Psoas muscle (tissue), 8 donors: ENCODE measurements around the gene YPEL2. TPM values are rescaled to one million over a fixed set of nuclear protein-coding genes. Genes with fewer than 3 reads are reported as not detected.

ENCODE experiments used
- ATAC-seq, 4 donors: fragments of 200-7000 bp; cut with Tn5 transposase; one replicate each; pipeline ENCODE4 v1.9.1; 2020; ENCODE audit warnings: moderate library complexity in 3 of 4, mild to moderate bottlenecking in 2 of 4
- DNase-seq, 2 donors: peaks; one replicate each; pipeline ENCODE4 v3.0.0-alpha.2; 2020
- H3K27ac ChIP-seq: fragments of 200-600 bp; one replicate; pipeline ENCODE4 v1.8.0; 2022
- H3K27me3 ChIP-seq, 3 donors: fragments of 200-600 bp in 1 of 3; one replicate each; pipeline versions ENCODE4 v1.6.1 to v1.8.0; 2013 to 2022; ENCODE audit warnings: low read length in 2 of 3, mild to moderate bottlenecking in 2 of 3, moderate library complexity in 1 of 3; ENCODE audit not compliant: insufficient read depth in 3 of 3
- H3K36me3 ChIP-seq, 2 donors: fragments of 200-600 bp in 1 of 2; one replicate each; pipeline versions ENCODE4 v1.6.1 to v1.8.0; 2013 to 2022; ENCODE audit warnings: low read depth in 1 of 2, mild to moderate bottlenecking in 1 of 2, moderate library complexity in 1 of 2; ENCODE audit not compliant: insufficient read depth in 1 of 2
- H3K4me1 ChIP-seq: fragments of 200-600 bp; one replicate; pipeline ENCODE4 v1.8.0; 2022
- H3K4me3 ChIP-seq: fragments of 200-600 bp; one replicate; pipeline ENCODE4 v1.8.0; 2022; ENCODE audit warnings: mild to moderate bottlenecking
- H3K9me3 ChIP-seq: fragments of 200-600 bp; one replicate; pipeline ENCODE4 v1.8.0; 2022
- CTCF ChIP-seq: fragments of 200-600 bp; IDR thresholded peaks from one replicate; pipeline ENCODE4 v1.8.0; 2022; ENCODE audit warnings: antibody characterized with exemption
- WGBS, 3 donors: extraction: QIAGEN DNeasy Blood & Tissue Kit; methylation state at CpG; one replicate each; pipeline versions ENCODE4 v1.1.6 to v1.1.7; 2013; 5-methylcytosine and 5-hydroxymethylcytosine counted together
- intact Hi-C, 2 donors: fragments of 100-400 bp; cut with DNase I; formaldehyde crosslinking; loops; one replicate each; pipeline versions ENCODE4 v1.11.0 to v1.14.2; 2022
- polyA plus RNA-seq, 3 donors: library from polyadenylated mRNA; stranded (reverse); fragments of 200-250 nt; gene quantifications; one replicate each; pipeline ENCODE4 v1.2.3, GENCODE V29; 2013
- total RNA-seq, 4 donors: library from RNA; stranded (reverse); fragmentation: NEBNext Ultra II Directional in 2 of 4; extraction: Animal tissue kit (Norgen Biotek cat#: 25700) in 2 of 4; gene quantifications; one replicate each; pipeline versions ENCODE4 v1.2.1 to v1.2.4, GENCODE V29; 2021 to 2023
- donor health status: healthy with polysubstance abuse.
- donor health status: DM: no; HTN: no; CAD: no; lungs with moderate emphysema.
- donor health status: Bipolar disorder and iron deficiency.
- donor health status: healthy.
- donor health status: DM: yes; HTN: yes; CAD: no.
- donor health status: DM: no; HTN: no; CAD: no.
- donor health status: DM: no; HTN: no; CAD: no.
- donor health status: DM: yes; HTN: yes; CAD: no.

The YPEL2 gene
- total and polyA plus RNA-seq, 7 donors: 1.9 to 47.8 (median 19.9) TPM

GRCh38 chr17:59428916-59429485 is 97.5 kb downstream of the YPEL2 start:
- 30 to 40% (median 39%) methylated on average over 6 of the region's 6 CpGs for WGBS, 3 donors
- Histone ChIP-seq H3K36me3 (no peaks in the 10 kb centered on the region), H3K9me3 (no peaks in the 10 kb centered on the region), H3K4me3 (no peak overlapping the region), H3K4me1 (peaks cover 65% of the 10 kb centered on the region), H3K27me3 (no peaks in the 10 kb centered on the region), H3K27ac (peak overlapping the region; percentile 96)
- DNase-seq (no peak), ATAC-seq (no peak)
- intact Hi-C loops: loop anchor here in 1 of 2 donors (5.0 kb wide), 1 partner anchor 57 kb away; no protein-coding TSS in a partner anchor
- no peak for TF ChIP-seq CTCF

GRCh38 chr17:59431601-59432000 is 100.1 kb downstream of the YPEL2 start:
- DNase-seq (no peak), ATAC-seq (no peak)
- no peak for TF ChIP-seq CTCF
- intact Hi-C loops: no loop called here
- Histone ChIP-seq H3K4me3 (no peak overlapping the region), H3K36me3 (no peaks in the 10 kb centered on the region), H3K27me3 (no peaks in the 10 kb centered on the region), H3K9me3 (no peaks in the 10 kb centered on the region), H3K4me1 (peaks cover 46% of the 10 kb centered on the region), H3K27ac (peak overlapping the region; percentile 16)

GRCh38 chr17:59432657-59433056 is 101.2 kb downstream of the YPEL2 start:
- H3K4me1 ChIP-seq: peaks cover 44% of the 10 kb centered on the region
- no peak overlapping the region for H3K27ac ChIP-seq
- H3K9me3 ChIP-seq: no peaks in the 10 kb centered on the region
- TF ChIP-seq CTCF: no peak
- 70 to 83% (median 73%) methylated on average over 1 of the region's 1 CpG for WGBS, 3 donors
- intact Hi-C loops: no loop called here
- no peak overlapping the region for H3K4me3 ChIP-seq
- no peaks in the 10 kb centered on the region for H3K36me3 ChIP-seq
- H3K27me3 ChIP-seq: no peaks in the 10 kb centered on the region
- DNase-seq (no peak), ATAC-seq (no peak)

GRCh38 chr17:59433586-59433985 is 102.1 kb downstream of the YPEL2 start:
- DNase-seq (no peak), ATAC-seq (no peak)
- Histone ChIP-seq H3K36me3 (no peaks in the 10 kb centered on the region), H3K4me1 (peaks cover 40% of the 10 kb centered on the region), H3K4me3 (no peak overlapping the region), H3K27me3 (no peaks in the 10 kb centered on the region), H3K27ac (no peak overlapping the region), H3K9me3 (no peaks in the 10 kb centered on the region)
- TF ChIP-seq CTCF: no peak
- intact Hi-C loops: no loop called here
- 95 to 97% (median 95%) methylated on average over 2 of the region's 2 CpGs for WGBS, 3 donors

- ATAC-seq: no peak
- Histone ChIP-seq H3K4me3 (no peak overlapping the region), H3K9me3 (no peaks in the 10 kb centered on the region), H3K36me3 (no peaks in the 10 kb centered on the region), H3K4me1 (peaks cover 34% of the 10 kb centered on the region), H3K27ac (no peak overlapping the region), H3K27me3 (no peaks in the 10 kb centered on the region)
- TF ChIP-seq CTCF: no peak
- WGBS, 3 donors: 77 to 85% (median 83%) methylated on average over 3 of the region's 3 CpGs
- intact Hi-C loops: no loop called here
- DNase-seq: no peak
Measured at GRCh38 chr17:59434429-59434828, 103.0 kb downstream of the YPEL2 start.
